ENCODE data around the gene PLXNB1.

The PLXNB1 gene

DNA sequence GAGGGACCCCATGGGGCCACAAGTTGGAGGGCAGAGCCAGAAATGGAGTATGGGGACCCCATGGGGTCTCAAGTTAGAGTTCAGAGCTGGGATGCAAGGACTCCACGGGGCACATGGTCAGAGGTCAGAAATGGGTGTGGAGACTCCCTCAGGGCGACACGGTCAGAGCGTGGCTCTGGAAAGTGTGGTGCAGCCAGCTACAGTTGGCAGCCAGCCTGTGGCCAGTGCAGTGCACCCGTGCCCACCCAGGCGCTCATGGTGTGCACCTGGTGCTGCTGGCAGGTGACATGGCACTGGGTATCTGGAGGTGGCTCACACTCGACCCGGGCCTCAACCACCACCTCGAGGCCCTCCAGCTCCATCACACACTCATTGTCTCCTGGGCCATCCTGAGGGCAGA, 11.2 kb downstream of the PLXNB1 start:
- no peak for DNase-seq (ENCODE audit: low read depth in 2 of 2)

DNA sequence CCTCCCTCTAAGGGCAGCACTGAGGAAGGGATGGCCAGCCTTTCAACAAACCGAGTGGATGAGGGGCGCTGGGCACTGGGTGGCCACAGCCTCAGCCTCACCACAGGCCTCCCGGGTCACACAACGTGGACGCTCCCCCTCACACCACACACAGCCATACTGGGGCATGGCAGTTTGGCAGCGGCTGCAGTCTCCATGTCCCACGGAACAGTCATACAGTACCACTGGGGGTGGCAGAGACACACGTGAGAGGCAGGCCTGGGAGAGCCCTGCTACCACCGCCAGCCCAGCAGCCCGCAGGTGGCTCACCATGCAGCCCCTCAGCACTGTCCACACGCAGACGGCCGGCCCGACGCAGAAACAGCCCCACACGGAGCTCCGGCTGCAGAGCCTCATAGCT, 11.7 kb downstream of the PLXNB1 start:
- no peak for DNase-seq (ENCODE audit: low read depth in 2 of 2)

DNA sequence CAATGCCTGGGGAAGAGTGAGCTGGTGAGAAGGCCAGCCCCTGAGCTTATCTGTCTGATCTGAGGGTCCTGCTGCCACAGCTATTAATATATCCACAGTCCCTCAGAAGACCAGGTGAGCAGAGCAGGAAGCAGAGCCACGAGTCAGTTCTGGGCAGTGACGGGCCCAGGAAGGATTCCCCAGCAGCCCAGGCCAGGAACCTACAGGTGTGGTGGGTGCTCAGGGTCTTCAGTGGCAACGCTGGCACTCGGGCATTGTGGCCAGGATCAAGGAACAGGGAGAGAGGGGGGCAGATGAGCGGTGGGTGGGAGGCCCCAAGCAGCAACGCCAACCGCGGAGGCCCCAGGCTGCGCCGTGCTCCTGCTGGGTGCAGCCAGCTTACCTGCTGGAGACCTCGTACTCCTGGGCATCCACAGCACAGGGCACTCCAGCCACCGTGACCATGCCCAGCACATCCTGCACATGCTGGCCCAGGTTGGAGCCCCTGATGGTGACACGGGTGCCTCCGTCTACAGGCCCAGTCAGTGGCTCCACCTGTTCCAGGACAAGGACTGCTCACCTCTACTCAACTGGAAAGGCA, 12.3 kb downstream of the PLXNB1 start:
- DNase-seq (ENCODE audit: low read depth in 2 of 2) = no peak

DNA sequence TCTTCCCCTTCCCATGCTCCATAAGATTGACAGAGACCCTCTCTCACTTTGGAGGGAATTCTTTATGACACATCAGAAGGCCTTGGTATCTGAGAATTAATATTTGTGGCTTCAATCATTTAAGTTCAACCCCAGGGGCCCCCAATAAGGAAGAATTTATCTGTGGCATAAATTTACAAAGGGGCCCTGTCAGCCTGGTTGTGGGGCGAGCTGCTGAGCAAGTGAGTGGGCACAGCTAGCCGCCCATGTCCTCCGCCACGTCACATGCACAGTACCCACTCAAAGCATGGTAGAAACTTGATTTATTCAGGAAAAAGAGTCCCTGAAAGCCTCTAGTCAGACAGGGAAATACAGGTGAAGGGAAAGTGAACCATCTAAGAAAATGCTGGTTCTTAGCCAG, 13.3 kb downstream of the PLXNB1 start:
- no peak for DNase-seq (ENCODE audit: low read depth in 2 of 2)

DNA sequence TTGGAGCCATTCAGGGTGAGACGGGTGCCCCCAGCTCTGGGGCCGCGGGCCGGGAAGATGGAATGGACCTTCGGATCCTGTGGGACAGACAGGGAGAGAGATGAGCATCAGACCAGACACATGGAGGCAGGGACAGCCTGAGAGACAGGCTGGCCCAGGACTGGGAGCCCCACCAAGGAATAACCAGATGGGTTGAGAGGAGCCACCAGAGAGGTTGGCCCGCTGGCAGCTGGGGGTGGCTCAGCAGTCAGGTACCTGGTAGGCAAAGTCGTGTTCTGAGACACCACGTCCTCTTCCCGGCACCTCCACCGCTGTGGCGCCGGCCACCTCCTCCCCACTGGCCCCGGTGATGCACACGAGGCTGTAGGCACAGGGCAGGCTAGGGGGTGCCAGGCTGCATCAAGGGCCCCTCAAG, 13.8 kb downstream of the PLXNB1 start:
- no peak for DNase-seq (ENCODE audit: low read depth in 2 of 2)

DNA sequence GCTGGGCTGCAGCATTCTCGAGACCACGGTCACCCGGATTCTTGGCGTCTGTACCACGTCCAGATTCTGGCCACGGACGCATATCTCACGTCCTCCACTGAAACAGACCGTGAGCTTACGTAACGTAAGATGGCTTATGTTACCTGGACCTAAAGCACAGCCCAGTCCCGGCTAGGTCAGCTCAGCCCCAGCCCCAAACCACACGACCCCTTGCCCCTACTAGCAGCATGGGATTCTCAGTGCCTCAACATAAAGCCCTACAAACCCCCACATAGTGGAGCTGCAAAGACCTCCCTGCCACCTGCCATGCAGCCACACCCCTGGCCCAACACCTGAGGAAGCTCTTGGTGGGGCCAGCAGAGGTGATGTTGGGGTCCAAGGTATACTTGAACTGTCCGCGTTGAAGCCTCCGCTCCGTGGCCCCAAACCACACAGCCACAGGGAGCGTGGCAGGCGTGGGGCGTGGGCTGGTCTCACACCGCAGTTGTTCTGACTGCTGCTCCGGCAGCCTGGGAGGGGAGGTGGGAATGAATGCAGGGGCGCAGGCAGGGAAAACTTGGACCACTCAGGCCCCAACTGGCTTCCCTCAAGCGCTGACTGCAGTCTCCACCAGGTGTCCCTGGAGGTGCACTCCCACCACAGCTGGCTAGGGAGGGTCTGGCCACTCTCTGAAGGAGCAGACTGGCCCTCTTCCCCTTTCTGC, 14.5 kb downstream of the PLXNB1 start:
- DNase-seq (ENCODE audit: low read depth in 2 of 2) = no peak

DNA sequence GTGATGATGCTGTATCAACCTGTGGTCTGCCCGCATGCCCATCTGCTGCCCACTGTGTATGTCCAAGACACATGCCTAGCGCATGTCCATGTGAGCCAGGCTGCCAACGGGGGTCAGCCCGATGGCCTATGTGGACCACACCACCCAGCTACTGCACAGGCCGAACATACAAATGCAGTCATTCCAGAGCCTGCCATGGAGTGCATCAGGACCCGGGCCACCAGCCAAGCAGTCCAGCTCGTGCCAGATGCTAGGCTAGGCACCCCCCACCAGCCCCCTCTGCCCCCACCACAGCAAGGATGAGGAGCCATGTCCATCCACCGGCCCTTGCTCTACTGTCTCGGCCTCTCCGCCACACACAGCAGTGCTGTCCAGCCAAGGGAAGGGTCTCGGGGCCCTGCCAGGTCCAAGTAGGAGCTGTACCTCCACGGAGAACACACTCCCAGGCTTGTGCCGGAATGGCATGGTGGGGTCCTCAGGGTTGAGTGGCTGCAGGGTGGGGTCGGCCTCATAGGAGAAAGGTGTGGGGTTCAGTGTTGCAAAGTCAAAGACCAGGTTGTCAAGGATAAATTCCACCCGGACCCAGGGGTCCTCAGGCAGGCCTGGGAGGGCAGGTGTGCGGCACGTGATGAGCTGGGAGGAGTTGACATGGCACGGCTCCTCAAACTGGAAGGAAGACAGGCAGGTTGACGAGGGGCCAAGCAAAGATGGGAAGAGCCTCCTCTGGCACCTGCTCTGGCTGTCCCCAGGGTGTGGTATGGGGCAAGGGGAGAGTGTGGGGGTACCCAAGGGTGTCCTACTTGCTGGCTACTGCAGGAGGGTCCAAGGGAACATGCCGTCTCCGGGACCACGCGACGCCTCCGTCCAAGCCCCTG, 15.3 kb downstream of the PLXNB1 start:
- DNase-seq (ENCODE audit: low read depth in 2 of 2) = no peak

DNA sequence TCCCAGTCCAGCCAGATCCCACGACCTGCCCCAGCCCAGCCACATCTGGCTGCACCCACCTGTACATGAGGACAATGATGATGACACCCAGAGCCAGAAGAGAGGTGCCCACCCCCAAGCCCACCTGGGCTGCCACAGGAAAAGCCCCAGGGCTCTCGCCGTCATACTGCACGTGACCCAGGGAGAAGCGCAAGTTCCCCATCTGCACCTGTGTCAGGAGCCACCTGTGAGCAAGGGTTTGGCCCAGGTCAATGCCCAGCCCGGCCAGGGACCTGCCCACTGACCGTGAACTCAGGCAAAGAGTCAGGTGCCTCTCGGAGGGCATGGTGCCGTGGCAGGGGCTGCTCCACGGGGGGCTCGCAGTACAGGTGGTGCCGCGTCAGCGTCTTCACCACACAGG, 16.3 kb downstream of the PLXNB1 start:
- no peak for DNase-seq (ENCODE audit: low read depth in 2 of 2)

DNA sequence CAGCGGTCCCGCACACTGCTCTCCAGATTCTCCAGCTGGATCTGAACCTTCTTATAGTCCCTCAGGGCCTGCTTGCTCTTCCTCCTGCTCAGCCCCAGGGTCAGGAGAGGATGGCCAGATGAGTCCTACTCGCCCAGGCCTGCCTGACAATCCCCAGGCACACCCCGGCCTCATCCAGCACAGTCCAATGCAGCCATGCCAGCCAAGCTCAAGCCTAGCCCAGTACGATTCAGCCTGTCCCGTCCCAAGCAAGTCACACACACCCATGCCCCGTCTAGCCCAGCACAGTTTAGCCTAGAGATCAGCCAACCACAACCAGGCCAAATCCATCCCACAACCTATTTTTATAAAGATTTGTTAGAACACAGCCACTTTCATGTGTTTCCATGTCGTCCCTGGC, 16.8 kb downstream of the PLXNB1 start:
- DNase-seq (ENCODE audit: low read depth in 2 of 2) = no peak

DNA sequence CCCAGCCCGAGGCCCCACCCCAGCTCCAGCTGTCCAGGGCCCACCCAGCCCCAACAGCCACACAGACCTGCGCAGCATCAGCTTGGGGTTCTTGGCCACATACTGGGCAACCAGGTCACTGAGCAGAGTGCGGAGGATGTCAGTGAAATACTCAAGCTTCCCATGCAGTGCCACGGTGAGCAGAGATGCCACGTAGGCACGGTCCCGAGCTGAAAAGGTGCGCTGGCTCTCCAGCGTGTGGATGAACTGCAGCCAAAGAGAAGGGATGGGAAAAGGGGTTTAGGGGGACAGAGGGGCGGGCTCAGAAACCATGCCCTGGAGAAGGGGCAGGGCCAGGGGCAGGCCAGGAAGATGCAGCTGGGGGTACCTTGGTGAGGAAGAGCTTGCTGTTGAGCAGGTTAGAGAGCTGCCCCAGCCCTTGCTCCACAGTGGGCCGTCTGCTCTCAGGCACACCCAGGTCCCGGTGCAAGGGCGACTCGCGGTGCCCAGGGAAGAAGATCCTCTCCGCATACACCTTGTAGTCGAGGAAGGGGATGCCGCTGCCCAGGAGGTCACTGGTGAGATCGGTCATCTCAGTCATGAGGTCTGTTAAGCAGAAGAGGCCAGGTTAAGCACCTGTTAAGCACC, 17.4 kb downstream of the PLXNB1 start:
- DNase-seq (ENCODE audit: low read depth in 2 of 2) = no peak

DNA sequence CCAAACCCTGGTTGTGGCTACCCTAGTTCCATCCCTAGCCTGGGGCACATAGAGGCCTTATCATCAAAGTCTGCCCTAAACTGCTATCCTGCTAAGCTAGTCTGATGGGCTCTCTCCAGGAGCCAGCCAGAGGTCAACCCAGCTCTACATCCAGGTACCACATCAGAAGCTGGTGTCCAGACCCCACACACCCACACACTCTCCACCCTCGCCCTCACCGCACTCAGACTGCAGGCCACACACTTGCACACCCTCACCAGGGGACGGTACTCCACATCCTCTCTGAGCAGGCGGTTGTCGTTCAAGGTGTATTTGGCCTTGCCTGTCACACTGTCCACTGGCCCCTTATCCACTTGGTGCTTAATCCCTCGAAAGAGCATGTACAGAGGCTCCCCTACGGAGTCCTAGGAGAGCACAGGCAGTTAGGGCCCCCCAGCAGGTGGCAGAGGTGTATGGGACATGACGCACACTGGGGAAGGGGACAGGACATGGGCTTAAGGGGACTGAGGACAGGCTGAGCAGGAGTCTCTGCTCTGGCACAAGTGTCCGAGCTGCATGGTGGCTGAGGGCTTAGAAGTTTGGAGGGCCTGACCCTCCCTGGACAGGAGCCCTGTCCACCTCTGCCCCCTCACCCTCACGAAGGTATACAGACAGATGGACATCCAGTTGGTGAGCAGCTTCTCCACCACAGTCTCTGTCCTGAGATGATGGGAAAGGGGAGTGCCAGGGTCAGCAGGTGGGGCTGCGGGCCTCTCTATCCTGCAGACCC, 18.1 kb downstream of the PLXNB1 start:
- no peak for DNase-seq (ENCODE audit: low read depth in 2 of 2)

DNA sequence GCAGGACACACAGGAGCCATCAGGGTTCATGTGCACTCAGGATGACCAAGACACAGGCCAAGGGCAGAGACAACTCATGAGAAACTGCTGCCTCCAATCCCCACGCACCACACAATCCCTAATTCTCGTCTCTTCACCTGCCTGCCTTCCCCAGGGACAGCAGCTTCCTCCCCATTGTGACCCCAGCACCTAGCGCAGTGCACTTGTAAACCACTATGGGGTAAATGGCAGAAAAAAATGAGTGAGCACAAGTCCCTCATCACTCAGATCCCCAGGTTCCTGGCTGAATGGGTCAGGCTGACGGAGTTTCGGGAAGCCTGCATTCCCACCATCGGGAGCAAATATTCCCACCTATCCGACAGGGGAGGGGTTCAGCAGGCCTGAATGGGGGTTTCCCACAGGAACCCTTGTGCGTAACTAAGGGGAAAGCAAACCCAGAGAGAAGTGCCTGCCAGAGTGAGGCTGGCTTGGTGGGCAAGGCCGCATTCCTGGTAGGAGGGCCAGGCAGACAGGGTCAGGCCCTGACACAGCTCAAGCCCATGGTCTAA, 18.8 kb downstream of the PLXNB1 start:
- DNase-seq (ENCODE audit: low read depth in 2 of 2) = no peak

DNA sequence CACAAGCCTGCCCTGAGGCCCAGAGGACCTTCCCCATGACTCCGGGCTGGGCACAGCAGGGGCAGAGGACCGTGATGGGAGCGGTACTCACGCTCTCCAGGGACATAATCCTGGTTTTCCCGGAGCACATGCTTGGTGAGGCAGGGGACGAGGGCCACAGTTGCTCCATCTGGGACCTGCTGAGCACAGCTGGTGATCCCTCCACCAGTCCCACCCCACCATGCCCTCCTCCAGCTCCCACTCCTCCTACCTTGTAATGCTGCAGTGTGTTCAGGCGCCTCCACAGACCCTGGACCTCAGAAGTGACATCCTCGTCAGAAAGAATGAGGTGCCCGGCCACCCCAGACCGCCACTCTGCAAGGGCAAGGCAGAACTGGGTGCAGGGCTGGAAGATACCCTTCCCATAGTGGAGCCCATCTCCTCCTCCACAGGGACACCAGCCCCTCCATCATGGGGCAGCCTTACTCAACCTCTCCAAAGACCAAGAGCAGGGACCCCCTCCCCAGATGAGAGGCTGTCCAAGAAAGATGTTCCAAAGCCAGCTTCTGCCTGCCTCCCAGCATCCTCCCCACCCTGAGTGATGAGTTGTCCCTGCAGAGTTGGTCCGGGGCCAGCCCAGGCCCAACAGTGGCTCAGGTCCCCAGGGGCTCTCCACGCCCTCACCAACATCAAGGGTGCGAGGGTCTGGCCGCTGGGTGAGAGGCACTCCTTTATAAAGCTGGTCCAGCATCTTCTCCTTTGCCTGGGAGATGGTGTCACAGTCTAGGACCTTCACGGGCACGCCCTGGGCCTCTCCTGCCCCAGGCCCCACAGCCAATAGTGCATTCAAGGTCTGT, 19.5 kb downstream of the PLXNB1 start:
- no peak for DNase-seq (ENCODE audit: low read depth in 2 of 2)

DNA sequence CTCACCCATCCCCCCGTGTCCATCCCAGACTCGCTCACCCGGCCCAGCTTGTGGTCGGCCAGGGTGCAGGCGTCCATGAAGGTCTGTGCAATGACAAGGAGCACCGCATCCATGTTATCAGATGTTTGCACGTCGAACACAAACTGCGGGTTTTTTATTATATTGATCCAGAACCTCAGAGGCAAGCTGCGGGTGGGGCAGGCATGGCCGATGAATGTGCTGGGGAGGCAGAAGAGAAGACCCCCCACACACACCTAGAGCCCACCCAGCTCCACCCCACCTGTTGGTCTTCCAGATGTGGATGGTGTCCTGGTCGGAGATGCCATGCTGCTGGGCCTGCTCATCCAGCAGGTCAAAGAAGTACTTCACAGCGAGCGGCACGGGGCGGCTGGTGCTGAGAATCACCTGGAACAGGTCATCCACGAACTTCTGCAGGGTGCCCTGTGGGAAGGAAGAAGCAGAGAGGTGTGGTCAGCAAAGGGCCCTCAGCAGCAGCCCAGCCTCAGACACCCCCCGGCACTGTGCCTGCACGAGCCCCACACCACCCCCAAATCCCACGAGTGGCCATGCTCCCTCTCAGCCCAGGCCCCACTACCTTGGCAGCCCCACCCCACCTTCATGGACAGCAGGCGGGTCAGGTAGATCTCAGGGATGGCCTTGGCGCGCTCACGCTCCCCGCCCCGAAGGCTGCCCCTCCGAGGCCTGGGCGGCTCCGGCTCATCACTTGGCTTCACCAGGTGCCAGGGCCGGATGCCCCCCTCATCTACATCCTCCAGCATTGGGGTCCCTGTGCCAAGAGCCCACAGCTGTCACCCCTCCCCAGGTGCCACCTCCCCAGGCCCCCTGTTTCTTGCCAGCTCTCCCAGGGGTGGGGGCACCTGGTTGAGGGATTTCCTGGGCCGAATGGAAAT, 20.3 kb downstream of the PLXNB1 start:
- DNase-seq (ENCODE audit: low read depth in 2 of 2) = no peak

DNA sequence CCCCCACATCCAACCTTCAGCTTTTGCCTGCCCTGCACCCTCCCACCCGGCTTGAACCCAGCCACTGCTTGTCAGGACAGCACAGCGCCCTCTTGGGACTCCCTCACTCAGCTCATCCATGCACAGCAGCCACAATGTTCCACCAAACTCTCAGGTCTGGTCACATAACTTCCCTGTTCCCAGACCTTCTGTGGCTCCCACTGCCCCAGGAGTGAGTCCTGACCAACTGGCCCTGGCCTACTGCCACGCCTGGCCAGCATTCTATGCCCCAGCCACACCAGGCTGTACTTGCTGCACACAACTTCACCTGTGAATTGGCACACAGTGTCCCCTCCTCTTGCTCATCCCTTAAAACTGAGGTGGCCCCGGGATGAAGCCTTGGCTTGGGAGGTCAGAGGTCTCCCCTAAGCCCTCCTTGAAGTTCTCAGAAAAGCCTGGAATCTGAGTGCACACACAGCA, 21.0 kb downstream of the PLXNB1 start:
- no peak for DNase-seq (ENCODE audit: low read depth in 2 of 2)

DNA sequence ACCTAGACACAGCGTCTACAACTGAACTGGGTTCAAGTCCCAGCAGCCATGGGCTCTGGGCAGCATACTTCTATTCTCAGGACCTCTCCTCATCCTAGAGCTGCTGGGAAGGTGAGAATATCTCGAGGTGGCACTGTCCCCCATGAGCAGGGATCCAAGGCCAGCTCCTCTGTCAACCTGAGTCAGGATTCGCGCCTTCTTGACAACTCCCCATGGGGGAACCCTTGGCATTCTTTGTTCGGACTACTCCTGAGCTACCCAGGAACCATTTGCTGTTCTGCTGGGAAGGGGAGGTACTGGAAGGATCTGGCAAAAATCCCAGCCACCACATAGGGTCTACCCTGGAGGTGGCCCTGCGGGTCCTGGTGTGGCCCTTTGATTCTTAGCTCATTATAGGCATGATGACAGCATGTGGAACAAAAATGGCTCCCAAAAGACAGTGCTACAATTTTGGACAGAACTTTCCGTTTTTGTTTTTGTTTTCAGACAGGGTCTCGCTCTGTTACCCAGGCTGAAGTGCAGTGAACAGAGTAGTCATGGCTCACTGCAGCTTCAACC, 22.3 kb downstream of the PLXNB1 start:
- DNase-seq (ENCODE audit: low read depth in 2 of 2) = no peak

DNA sequence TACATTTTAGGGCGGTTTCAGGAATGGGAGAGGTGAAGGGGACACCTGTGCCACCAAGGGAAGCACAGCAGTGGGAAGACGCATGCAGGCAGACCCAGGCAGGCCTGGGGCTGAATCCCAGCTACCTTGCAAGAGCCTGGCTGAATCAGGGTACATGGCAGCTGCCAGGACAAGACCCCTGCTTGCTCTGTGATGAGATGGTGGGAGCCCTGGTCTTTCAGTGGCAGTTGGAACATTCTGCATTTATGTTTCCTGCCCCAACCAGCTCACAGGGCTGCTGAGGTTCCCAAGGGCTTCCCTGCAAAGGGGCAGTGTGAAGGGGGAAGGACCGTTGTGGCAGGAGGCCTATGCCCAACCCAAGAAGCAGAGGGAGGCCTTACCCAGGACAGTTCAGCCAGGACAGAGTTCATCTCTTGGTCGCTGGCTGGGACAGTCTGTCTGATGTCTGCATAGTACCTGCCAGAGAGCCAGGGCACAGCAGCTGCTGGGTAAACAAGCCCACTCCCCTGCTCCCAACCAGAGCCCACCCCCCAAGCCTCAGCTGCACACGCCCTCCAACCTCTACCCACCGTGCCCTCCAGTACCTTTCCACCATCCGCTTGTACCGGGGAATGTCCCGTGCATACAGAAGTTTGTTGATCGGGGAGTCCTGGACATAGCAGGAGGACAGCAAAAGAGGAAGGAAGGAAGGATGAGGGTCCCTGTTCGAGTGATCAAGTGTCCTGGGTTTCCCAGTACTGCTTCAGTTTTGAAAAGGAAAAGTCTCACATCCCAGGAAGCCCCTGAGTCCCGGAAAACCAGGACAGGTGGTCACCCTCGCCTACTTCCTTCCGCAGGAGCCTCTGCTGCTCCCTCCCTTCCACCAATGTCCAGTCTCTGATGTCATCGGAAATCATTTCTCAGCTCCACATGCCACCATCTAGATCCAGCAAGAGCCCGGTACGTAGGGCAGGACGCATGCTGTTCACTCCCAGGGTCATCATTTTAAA, 23.1 kb downstream of the PLXNB1 start:
- DNase-seq (ENCODE audit: low read depth in 2 of 2) = no peak

DNA sequence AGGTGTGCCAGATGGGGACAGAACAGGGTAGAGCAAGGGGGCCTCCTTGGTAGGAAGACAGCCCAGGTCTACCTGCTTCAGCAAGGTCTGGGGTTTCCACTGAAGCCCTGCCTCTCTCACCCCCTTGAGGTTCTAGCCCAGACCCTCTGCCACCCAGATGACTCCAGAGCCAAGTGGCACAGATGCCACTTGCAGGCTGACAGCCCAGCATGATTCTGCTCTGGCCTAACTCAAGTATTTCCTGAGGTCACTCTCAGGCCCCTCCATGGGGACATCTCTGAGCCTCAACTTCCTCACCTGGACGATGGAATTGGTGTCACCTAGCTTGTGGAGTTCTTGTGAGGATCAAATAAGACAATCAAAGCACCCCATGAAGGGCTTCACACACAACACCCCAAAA, 23.9 kb downstream of the PLXNB1 start:
- DNase-seq (ENCODE audit: low read depth in 2 of 2) = no peak

Data from activated CD4-positive, alpha-beta T cell treated with anti-CD3 and anti-CD28 coated beads for 24 hours (primary cell).